ENCODE measurements around the gene CACNA1E.

CACNA1E gene

GRCh38 chr1:181777812-181778211, 294.5 kb downstream of the CACNA1E start:
- DNase-seq, result no peak

GRCh38 chr1:181778640-181779260, 295.4 kb downstream of the CACNA1E start:
- no peak for DNase-seq

- no peak for DNase-seq
Measured at GRCh38 chr1:181779343-181779742, 296.0 kb downstream of the CACNA1E start.

- no peak for DNase-seq
Measured at GRCh38 chr1:181783208-181783607, 299.9 kb downstream of the CACNA1E start.

- no peak for DNase-seq
Measured at GRCh38 chr1:181784039-181784683, 300.8 kb downstream of the CACNA1E start.

GRCh38 chr1:181789395-181789794, 306.1 kb downstream of the CACNA1E start:
- no peak for DNase-seq

- no peak for DNase-seq
Measured at GRCh38 chr1:181791721-181792120, 308.4 kb downstream of the CACNA1E start.

- DNase-seq, result no peak
Measured at GRCh38 chr1:181793831-181794230, 310.5 kb downstream of the CACNA1E start.

- DNase-seq, result no peak
Measured at GRCh38 chr1:181794332-181794731, 311.0 kb downstream of the CACNA1E start.

GRCh38 chr1:181798191-181798926, 315.0 kb downstream of the CACNA1E start:
- no peak for DNase-seq

GRCh38 chr1:181801617-181802016, 318.3 kb downstream of the CACNA1E start:
- no peak for DNase-seq

- no peak for DNase-seq
Measured at GRCh38 chr1:181802466-181802865, 319.1 kb downstream of the CACNA1E start.

GRCh38 chr1:181803421-181803820, 320.1 kb downstream of the CACNA1E start:
- no peak for DNase-seq

GRCh38 chr1:181804989-181805388, 321.7 kb downstream of the CACNA1E start:
- DNase-seq, result no peak

- no peak for DNase-seq
Measured at GRCh38 chr1:181806746-181807145, 323.4 kb downstream of the CACNA1E start.

GRCh38 chr1:181807251-181807650, 323.9 kb downstream of the CACNA1E start:
- no peak for DNase-seq

GRCh38 chr1:181809991-181810545, 326.8 kb downstream of the CACNA1E start:
- no peak for DNase-seq

- DNase-seq, result no peak
Measured at GRCh38 chr1:181812208-181812607, 328.9 kb downstream of the CACNA1E start.

GRCh38 chr1:181813266-181813665, 329.9 kb downstream of the CACNA1E start:
- DNase-seq, result no peak

GRCh38 chr1:181816608-181817007, 333.3 kb downstream of the CACNA1E start:
- no peak for DNase-seq

- DNase-seq, result no peak
Measured at GRCh38 chr1:181817091-181817490, 333.8 kb downstream of the CACNA1E start.

GRCh38 chr1:181818459-181818858, 335.1 kb downstream of the CACNA1E start:
- DNase-seq, result no peak

GRCh38 chr1:181818943-181819342, 335.6 kb downstream of the CACNA1E start:
- no peak for DNase-seq

GRCh38 chr1:181821701-181822100, 338.4 kb downstream of the CACNA1E start:
- no peak for DNase-seq
